VCaP (cell line): Measurements from ENCODE around the gene BTBD3.

Experiments used
- H3K27ac ChIP-seq: fragments of 450-650 bp; 2 replicates; pipeline ENCODE4 v1.5.1; 2017
- CTCF ChIP-seq: fragments of 450-650 bp; conservative IDR thresholded peaks from 2 replicates; pipeline ENCODE4 v1.5.1; 2017; ENCODE audit warnings: mild to moderate bottlenecking, moderate library complexity

The BTBD3 gene

GRCh38 chr20:11918981-11919380, 1.3 kb downstream of the BTBD3 start:
- TF ChIP-seq CTCF, result no peak
- no peak overlapping the region for H3K27ac ChIP-seq

- H3K27ac ChIP-seq, result no peak overlapping the region
These were observed 1.9 kb downstream of the BTBD3 start for GRCh38 chr20:11919581-11919980.

GRCh38 chr20:11920083-11920482, 2.4 kb downstream of the BTBD3 start:
- no peak overlapping the region for H3K27ac ChIP-seq
- no peak for TF ChIP-seq CTCF

More at GRCh38 chr20:11919581-11919980, 1.9 kb downstream of the BTBD3 start:
- no peak for TF ChIP-seq CTCF

GRCh38 chr20:11921321-11921720, 3.6 kb downstream of the BTBD3 start:
- no peak for TF ChIP-seq CTCF
- no peak overlapping the region for H3K27ac ChIP-seq

GRCh38 chr20:11922561-11922960, 4.9 kb downstream of the BTBD3 start:
- H3K27ac ChIP-seq, result no peak overlapping the region
- no peak for TF ChIP-seq CTCF

GRCh38 chr20:11924923-11925322, 7.2 kb downstream of the BTBD3 start:
- no peak for TF ChIP-seq CTCF

GRCh38 chr20:11926292-11926998, 8.8 kb downstream of the BTBD3 start:
- TF ChIP-seq CTCF, result no peak
- no peak overlapping the region for H3K27ac ChIP-seq

More at GRCh38 chr20:11924923-11925322, 7.2 kb downstream of the BTBD3 start:
- H3K27ac ChIP-seq, result peak overlapping the region; percentile 52
